ENCODE data around the gene TPT1.
"Not testable (repeated sequence)": the region's sequence is repeated elsewhere in the genome, so short reads cannot be mapped to it uniquely, and the experiment has no call there.

TPT1 gene

DNA sequence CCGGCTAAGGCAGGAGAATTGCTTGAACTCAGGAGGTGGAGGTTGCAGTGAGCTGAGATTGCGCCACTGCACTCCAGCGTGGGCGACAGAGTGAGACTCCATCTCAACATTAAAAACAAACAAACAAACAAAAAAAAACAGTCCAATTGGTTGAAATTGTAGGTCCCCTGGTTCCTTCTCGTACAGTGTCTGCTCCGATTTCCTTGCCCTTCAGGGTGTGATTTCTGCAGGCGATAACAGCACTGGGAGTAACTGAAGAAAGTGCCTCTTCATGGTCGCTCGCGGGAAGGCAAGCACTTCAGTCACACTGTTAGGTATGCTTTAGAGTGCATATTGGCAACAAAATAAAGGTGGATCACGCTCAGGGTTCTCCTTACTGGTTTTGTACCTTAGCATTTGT is 39.7 kb downstream of the TPT1 start:
- DNase-seq (ENCODE audit: low read depth), result no peak

DNA sequence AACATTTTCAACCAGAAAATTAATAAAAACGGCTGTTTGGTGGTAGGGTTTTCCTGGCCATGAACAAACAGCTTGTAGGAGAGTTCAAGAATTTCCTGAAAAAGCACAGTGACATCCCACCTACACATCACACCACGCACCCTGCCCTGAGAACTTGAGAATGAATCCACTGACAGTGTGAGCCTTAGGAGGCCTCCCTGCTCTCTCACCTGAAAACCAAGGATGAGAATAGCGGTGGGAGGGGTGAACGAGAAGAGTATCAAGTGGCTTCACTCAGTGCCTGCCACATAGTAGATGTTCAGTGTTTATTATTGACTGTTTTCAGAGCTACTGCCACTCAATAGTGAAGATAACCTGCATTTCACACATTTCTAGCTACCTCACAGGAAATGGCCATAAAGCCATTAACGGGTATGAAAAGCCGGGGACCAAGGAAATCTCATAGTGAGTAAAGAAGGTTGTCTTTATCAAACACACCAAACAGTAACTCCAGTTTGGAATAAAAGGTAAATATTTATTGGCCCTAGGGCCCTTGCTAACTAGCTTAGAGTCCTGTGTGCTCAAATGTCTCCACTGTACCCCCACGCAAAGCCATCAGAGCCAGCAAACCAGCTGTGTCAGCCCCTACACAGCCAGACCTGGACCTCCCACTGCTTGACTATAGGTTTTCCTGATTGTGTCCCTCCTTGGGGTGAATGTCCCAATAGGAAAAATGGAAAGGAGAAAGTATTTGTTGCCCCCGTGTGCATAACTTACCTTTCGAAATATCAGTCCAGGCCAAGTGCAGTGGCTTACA is 40.6 kb downstream of the TPT1 start:
- DNase-seq (ENCODE audit: low read depth), result no peak

- DNase-seq (ENCODE audit: low read depth), result peak; percentile 32
These were observed 41.8 kb downstream of the TPT1 start for GRCh38 chr13:45299194-45299593.

DNA sequence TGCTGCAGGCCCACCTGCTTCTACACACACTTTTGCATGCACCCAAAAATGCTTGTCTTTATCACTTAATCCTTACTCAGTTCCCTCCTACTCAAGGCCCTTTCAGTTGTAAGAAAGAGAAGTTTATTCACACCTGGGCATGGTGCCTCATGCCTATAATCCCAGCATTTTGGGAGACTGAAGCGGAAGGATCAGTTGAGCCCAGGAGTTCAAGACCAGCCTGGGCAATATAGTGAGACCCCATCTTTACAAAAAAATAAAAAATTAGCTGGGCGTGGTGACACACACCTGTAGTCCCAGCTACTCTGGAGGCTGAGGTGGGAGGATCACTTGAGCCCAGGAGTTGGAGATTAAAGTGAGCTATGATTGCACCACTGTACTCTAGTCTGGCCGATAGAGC is 42.4 kb downstream of the TPT1 start:
- DNase-seq (ENCODE audit: low read depth), result not testable (repeated sequence)

- no peak for DNase-seq (ENCODE audit: low read depth)
These were observed 42.8 kb downstream of the TPT1 start for GRCh38 chr13:45298206-45298505.

DNA sequence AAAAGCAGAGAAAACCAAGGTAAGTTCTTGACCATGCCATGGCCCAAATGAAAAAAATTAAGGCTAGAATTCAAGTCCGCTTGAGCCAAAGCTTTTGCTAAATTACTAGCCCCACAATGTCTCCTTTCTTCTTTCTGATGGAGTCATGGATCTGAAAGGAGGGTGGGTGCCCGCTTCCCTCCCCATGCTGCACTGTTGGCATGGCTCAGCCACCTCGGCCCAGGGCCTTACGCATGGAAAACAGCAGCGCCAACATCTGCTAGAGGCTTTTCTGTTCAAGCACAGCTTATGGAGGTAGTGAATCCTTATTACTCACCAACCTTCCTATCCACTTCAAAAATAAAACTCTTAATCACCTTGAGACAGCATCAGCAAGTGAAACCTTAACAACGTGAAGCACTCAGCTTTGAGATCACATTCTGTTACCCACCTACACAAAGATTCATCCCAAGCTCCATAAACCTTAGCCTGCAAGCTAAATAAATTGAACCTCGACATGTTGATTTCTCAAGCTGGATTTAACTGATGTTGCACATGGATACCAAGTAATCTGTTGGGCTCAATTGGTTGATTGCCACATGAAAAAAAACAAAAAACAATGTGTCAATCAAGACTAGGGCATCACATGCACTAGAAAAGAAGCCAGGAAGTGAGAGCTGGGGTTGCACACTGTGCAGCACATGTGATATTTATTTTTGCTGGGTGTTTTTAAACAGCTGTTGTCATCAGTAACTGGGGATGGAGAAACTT is 43.4 kb downstream of the TPT1 start:
- DNase-seq (ENCODE audit: low read depth), result no peak

DNA sequence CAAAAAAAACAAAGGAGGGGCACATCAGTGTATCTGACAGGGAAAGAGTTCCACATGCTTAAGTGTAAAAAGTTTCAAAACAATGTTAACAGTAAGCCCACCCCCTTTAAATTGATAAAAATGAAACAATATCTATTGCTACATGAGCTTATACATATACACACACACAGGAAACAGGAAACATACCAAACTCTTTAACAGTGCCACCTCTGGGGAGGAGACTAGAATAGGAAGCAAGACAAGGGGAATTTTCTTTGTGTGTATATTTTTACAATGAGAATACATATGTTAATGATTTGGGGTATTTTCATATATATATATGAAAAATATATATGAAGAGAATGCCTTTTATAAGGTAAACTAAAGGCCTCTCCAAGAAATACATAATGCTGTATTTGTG is 44.7 kb downstream of the TPT1 start:
- DNase-seq (ENCODE audit: low read depth), result peak; percentile 33

- DNase-seq (ENCODE audit: low read depth), result peak; percentile 82
These were observed 45.4 kb downstream of the TPT1 start for GRCh38 chr13:45295536-45295935.

GRCh38 chr13:45292176-45292575 is 48.8 kb downstream of the TPT1 start:
- DNase-seq (ENCODE audit: low read depth), result no peak

DNA sequence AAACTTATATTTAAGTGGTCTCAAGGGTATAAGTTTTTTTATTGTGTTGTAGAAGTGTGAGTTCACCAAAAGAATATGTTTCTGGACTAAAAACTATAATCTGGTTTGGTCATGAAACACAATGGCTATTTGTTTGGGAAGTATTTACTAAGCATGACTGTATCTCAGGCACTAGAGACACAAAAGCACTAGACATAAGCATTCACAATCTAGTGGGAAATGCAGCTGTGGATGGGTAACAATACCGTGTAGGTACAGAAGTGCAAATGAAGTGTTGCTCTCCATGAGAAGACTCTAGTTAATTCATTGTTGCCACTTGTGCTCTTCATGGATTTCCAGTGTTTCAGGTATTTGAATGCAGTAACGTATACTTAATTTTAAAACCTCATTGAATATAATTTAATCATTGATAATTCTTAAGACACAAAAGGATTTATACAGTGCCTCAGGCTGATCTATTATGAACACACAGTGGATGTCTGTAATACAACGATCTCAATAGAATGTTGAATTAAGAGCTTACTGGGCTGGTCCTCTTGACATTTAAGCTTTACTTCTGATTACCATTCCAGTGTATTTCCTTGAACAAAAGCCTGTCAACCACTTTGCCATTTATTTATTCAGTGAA is 50.9 kb downstream of the TPT1 start:
- no peak for DNase-seq (ENCODE audit: low read depth)
